OCI-M2 (cell line): ENCODE measurements around the gene FOXO3.

Source experiments
- DNase-seq: peaks from one replicate; lab custom pipeline; 2025; ENCODE audit not compliant: unreplicated experiment; lab: John Stamatoyannopoulos, UW

FOXO3 gene

GRCh38 chr6:108625581-108625980, 64.9 kb downstream of the FOXO3 start:
- no peak for DNase-seq

- no peak for DNase-seq
Observed at GRCh38 chr6:108626777-108627176, 66.1 kb downstream of the FOXO3 start.

GRCh38 chr6:108627692-108628550, 67.2 kb downstream of the FOXO3 start:
- DNase-seq: no peak

GRCh38 chr6:108630050-108630714, 69.5 kb downstream of the FOXO3 start:
- DNase-seq: no peak

GRCh38 chr6:108632441-108632840, 71.7 kb downstream of the FOXO3 start:
- DNase-seq: no peak

- DNase-seq: no peak
Observed at GRCh38 chr6:108633436-108633835, 72.7 kb downstream of the FOXO3 start.

GRCh38 chr6:108635505-108636226, 74.9 kb downstream of the FOXO3 start:
- no peak for DNase-seq

- DNase-seq: no peak
Observed at GRCh38 chr6:108637963-108638362, 77.2 kb downstream of the FOXO3 start.

GRCh38 chr6:108638993-108639392, 78.3 kb downstream of the FOXO3 start:
- no peak for DNase-seq

- DNase-seq: no peak
Observed at GRCh38 chr6:108640104-108640503, 79.4 kb downstream of the FOXO3 start.

- no peak for DNase-seq
Observed at GRCh38 chr6:108643184-108643583, 82.5 kb downstream of the FOXO3 start.

- DNase-seq: no peak
Observed at GRCh38 chr6:108644252-108644651, 83.5 kb downstream of the FOXO3 start.

- DNase-seq: no peak
Observed at GRCh38 chr6:108648191-108648590, 87.5 kb downstream of the FOXO3 start.

- no peak for DNase-seq
Observed at GRCh38 chr6:108650325-108650724, 89.6 kb downstream of the FOXO3 start.

GRCh38 chr6:108650781-108651180, 90.1 kb downstream of the FOXO3 start:
- DNase-seq: no peak

- no peak for DNase-seq
Observed at GRCh38 chr6:108651340-108652227, 90.9 kb downstream of the FOXO3 start.

GRCh38 chr6:108652375-108652774, 91.7 kb downstream of the FOXO3 start:
- DNase-seq: no peak

- DNase-seq: no peak
Observed at GRCh38 chr6:108653949-108654348, 93.2 kb downstream of the FOXO3 start.

- DNase-seq: no peak
Observed at GRCh38 chr6:108654465-108655106, 93.9 kb downstream of the FOXO3 start.
